Fibroblast of pulmonary artery (primary cell): ENCODE results near the gene PTPN14.

Source experiments
- DNase-seq: peaks from one replicate; pipeline ENCODE4 v3.0.0-alpha.2; 2010; ENCODE audit warnings: low read depth
- H3K4me3 ChIP-seq: replicated peaks from 2 replicates; pipeline ENCODE4 v1.5.1; 2011; ENCODE audit warnings: low read depth, mild to moderate bottlenecking, control low read depth, low read length, moderate library complexity
- TF ChIP-seq, protein P1 (sequence below): IDR thresholded peaks from 2 replicates; pipeline ENCODE4 v1.5.1; 2011; ENCODE audit warnings: mild to moderate bottlenecking, control low read depth, low read length, inconsistent platforms; ENCODE audit errors: missing control alignments

PTPN14 gene

DNA sequence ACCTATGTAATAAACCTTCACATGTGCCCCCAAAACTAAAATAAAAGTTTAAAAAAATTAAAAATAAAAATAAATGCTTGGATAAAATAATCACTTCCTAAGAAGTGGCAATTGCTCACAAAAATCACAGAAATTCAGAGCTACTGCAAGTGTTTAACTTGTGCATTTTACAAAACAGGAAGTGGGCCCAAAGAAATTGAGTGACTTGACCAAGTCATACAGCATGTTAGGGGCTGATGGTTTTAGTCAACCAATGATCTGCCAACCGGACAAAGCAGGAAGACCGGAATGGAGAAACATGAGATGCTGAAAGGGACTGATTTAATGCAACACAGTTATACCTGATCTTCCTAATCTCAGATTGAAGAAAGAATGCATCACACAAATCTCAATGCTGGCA, 173.9 kb downstream of the PTPN14 start:
- no peak for DNase-seq
- H3K4me3 ChIP-seq, result no peak overlapping the region
- TF ChIP-seq, protein P1, sequence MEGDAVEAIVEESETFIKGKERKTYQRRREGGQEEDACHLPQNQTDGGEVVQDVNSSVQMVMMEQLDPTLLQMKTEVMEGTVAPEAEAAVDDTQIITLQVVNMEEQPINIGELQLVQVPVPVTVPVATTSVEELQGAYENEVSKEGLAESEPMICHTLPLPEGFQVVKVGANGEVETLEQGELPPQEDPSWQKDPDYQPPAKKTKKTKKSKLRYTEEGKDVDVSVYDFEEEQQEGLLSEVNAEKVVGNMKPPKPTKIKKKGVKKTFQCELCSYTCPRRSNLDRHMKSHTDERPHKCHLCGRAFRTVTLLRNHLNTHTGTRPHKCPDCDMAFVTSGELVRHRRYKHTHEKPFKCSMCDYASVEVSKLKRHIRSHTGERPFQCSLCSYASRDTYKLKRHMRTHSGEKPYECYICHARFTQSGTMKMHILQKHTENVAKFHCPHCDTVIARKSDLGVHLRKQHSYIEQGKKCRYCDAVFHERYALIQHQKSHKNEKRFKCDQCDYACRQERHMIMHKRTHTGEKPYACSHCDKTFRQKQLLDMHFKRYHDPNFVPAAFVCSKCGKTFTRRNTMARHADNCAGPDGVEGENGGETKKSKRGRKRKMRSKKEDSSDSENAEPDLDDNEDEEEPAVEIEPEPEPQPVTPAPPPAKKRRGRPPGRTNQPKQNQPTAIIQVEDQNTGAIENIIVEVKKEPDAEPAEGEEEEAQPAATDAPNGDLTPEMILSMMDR, result no peak

DNA sequence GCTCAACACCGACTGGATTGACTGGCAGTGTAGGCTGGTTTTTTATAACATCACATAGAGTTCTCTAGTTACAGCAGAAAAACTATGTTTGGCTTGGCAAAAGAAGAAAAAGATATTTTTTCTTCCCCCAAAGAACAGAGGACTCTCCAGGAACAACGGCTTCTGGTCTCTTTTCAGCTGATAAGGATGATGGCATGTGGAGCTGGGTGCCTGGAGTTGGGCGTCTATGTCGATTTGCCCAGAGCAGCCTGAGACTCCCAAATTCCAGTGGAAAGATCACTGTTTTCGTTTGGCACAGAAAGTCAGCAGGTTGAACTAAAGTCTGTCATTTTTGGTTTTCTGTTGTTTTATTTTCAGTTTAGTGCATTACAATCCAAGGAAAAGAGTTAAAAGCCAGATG, 179.3 kb downstream of the PTPN14 start:
- DNase-seq, result peak; percentile 37
- H3K4me3 ChIP-seq, result no peak overlapping the region
- TF ChIP-seq, protein P1, result no peak

DNA sequence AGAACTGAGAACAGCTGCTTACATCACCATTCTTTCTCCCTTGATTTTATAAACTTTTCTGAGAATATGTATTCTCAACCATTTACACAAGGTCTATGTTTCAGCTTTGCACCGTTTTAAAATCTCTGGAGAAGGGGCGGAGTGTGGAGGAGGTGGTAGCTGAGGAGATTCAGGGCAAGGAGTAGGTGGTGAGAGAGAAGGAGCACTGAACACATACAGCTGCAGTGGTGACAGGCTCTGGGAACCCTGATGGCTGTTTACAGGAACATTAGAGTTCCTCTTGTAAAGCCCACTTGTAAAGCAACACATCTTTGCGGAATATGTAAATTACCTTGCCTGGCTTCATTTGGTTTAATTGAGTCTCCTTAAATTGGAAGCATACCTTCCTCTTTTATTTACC, 180.8 kb downstream of the PTPN14 start:
- no peak for DNase-seq
- H3K4me3 ChIP-seq, result no peak overlapping the region
- TF ChIP-seq, protein P1, result no peak

DNA sequence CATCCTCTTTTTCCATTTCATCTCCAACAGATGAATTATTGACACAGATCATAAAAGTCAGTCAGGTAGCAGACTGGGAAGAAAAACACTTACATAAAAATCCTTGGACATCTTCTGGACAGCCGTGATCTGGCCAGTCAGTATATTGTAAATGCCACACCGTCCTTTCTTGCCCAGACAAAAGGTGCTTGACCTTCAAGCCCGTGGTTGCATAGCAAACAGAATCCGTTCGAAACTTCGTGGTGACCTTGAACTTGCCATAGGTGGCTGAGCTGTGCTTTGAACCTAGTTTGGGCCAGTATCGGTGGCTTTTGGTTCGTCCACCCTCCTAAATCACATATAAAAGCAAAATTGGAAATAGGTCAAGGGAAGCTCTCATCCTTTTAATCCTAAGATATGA, 182.0 kb downstream of the PTPN14 start:
- DNase-seq, result no peak
- no peak overlapping the region for H3K4me3 ChIP-seq
- TF ChIP-seq, protein P1, result no peak

DNA sequence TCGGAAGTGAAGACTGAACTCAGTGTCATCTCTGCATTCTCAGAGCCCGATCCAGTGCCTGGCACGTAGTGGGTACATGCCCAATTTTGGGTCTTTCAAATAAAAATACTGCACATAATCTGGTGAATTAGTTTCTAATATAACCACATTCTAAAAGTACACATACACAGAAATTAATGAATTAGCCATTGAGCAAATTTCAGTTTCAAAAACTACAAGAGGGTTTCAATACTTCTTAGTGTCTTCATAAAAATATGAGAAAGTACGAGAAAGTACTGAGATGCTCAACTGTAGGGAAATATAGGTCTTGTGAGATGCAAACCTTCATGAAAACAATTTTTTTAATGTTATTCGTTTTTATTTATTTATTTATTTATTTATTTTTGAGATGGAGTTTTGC, 183.6 kb downstream of the PTPN14 start:
- DNase-seq, result no peak
- TF ChIP-seq, protein P1, result no peak
- H3K4me3 ChIP-seq, result no peak overlapping the region

DNA sequence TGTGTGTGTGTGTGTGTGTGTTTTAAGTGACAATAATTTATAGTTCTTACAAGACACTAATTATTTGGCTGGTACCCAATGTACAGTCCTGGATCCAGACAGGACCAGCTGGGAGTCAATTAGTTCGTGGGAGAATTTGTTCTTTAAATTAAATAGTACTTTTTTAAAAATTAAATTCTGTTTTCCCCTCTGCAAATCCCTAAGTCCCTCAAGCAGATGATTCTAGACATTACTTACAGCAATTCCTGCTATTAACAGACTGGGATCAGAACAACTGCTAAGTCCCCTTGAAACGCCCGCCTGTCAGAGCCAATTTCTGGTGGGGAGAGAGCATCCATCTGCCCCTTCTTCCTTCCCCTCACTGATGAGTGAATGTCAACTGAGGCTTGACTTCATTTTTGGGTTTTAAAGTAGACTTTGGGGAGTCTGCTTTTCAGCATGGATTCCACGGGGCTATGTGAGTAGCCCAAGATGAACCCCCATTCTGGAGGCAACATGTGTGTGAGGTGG, 186.6 kb downstream of the PTPN14 start:
- DNase-seq, result no peak
- no peak overlapping the region for H3K4me3 ChIP-seq
- TF ChIP-seq, protein P1, result no peak

DNA sequence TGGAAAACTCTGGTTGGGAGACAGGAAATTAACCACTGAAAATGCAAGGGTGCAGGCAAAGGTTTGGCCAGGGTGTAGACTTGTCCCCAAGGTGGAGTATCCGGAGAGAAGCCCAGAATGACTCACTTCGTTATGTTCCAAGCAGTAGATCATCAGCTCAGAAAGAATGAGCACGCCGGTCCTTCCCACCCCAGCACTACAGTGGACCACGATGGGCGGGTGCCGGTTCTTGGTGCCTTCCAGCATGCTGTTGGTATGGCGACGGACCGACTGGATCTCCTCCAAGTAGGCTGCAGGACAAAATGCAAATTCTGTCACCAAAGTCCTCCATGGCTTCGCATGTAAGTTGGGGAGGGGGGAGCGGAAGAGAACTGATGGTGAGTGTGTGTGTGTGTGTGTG, 187.0 kb downstream of the PTPN14 start:
- H3K4me3 ChIP-seq, result no peak overlapping the region
- TF ChIP-seq, protein P1, result no peak
- peak; percentile 45 for DNase-seq
